EL (cell line): ENCODE data around the gene GUCD1.

ENCODE experiments used
- DNase-seq: peaks from one replicate; pipeline ENCODE4 v3.0.0-alpha.2; 2016

GUCD1 gene

DNA sequence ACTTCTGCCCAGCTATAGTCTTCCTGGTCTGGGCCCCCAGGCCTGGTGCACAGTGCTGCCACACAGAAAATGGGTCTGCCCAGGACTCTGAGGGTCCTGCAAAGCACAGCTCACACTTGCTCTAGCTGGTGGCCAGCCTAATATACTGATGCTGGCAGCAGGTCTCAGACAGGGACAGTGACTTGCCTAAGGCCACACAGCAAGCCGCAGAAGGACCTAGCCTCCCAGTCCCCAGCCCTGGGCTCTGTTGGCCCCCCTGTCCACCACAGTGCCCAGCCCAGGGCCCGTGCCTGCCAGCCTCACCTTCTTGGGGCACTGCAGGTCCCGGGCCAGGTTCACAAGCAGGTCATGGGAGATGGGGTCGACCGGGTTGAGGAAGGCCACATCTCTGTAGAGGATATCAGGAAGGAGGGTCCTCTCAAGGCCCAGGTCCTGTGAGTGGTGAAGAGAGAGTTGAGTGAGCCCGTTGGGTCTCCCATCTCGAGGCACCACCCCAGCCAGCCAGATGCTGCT lies 34.6 kb upstream of the GUCD1 start:
- DNase-seq: no peak

DNA sequence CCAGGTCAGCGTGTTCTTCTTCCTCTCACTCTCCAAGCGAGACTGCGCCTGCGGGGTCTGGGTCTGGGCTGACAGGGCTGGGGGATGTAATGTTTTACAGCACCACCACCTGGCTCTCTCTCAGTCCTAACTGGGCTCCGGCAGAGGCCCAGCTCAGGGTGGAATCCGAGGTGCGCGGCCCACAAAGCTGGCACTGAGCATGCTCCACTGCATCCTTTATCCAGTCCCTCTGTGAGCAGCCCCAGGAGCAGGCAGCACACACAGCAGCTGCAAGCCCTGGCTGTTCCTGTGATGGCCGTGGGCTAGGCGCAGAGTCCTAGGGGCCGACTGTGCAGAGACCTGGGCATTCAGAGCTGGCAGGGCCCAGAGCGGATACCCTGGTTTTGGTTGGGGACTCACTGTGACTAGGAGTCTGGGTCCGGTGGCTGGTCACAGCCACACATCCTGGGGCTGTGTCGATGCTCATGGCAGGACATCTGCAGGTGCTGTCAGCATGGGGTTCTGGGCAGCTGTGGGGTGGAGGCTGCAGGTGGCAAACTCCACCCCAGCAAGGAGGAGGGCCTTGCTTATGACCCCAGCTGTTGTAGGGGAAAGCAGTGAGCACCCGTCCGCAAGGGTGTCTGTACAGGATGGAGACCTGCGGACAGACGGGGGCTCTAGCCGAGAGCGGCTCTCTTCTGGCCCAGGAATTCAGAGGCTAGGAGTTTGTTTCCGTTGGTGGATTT lies 34.0 kb upstream of the GUCD1 start:
- DNase-seq: no peak

DNA sequence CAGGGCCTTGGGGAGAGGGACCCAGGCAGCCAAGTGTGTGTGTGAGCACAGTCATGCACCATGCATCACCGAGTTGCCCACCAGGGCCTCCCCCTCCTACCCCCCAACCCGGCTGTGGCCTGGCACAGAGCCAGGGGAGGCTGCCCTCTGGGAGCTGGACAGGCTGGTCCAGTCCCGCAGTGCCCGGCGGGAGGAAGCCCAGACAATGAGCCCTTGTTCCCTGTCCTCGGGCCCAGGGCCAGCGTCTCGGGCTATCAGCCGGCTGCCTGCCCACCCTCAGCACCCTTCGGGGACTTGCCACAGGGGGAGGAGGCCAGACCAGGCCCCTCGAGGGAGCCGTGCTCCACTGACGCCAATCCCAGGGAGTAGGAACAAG lies 33.4 kb upstream of the GUCD1 start:
- no peak for DNase-seq

DNA sequence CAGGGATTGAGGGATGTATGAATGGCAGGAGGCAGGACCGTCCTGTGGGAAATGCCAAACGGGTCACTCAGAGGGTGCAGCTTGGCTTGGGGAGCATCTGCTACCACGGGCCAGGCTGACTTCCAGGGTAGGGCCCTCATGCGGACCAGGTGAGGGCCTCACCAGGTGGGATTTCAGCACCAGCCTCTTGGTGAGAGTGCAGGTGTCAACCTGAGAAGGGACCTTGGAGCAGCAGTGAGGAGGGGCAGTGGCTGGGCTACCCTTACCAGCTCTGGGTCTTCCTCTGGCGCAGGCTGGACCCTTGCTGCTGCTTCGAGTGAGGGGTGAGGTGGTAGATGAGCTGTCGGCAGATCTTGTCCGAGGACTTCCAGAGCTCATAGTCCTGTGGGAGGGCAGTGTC lies 33.0 kb upstream of the GUCD1 start:
- DNase-seq: no peak

DNA sequence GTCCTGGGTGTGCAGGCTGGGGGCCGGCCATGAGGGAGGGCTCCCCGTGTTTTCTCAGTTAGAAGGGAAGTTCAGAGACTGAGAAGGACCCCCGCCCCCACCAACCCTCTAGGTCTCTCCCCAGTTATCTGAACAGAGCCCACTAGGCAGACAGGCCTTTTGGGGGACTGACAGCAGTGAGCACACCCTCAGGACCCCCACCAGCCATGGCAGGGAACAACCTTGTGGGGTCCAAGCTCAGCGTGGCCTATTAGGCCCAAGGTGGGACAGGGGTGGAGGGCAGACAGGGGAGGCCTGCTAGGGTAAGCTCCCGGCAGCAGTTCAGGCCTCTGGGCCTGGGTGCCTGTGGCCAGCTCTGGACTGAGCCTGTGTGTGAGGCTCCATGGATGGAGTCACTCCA lies 32.3 kb upstream of the GUCD1 start:
- DNase-seq: no peak

DNA sequence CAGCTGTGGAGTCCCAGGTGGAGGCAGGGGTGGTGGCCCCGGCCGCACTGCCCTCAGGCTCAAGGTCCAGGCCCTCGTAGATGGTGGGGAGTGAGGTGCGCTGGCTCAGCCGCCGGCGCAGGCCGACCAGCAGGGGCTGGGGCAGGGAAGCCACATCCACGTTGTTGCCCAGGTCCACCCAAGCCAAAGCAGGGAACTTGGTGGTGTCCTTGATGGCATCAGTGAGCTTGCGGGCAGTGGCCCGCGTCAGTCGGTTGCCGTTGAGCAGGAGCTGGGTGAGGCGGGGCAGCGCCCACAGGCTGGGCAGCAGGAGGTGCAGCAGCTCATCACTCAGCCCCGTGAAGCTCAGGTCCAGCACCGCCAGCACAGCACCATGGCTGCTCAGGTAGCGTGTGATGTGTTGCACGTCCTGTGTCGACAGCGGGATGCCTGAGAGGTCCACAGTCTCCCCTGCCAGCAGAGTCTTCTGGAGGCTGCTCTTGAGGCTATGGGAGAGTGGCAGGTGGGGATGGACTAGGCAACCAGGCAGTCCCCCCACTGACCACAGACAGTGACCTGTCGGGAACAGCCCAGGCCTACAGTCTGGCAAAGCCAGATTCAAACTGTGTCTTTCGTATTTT lies 31.1 kb upstream of the GUCD1 start:
- DNase-seq: no peak

DNA sequence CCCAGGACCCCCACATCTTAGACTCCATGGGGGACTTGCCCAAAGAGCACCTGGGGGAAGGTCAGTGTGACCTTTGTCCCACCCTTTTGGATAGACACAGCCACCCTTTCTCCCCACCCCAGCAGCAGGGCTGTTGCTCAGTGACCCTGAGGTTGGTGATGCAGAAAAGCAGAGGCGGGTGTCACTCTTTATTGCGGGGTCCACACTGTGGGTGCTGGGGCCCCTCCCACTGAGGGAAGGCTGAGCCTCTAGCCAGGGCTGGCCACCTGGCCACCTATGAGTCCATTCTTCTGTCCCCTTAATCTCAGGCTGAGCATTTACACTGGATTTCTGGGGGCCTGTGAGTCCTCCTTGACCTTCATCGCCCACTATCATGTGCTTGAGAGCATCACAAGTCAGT lies 30.5 kb upstream of the GUCD1 start:
- DNase-seq: no peak

DNA sequence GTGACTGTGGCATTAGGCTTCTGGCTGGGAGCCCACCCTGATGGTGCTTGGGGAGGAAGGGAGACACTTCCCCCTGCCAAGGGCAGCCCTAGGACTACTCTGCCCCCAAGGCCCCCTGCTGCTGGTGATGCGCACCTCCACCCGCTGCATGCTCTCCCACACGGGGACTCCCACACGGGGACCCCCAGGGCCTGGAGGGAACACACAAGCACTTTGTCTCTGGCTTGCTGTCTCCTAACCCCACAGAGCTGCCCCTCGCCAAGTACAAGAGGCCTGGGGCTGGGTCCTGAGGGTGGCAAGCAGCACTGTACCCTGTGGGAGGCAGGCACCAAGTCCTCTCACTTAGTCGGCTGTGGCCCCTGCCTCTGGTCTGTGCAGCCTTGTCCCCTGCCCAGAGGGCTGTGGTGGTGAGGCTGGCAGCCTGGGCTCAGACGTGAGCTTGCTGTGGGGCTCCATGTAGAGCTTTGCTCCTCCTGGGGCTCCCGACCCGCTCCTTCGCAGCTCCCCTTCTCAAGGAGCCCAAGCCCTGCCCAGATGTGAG lies 30.0 kb upstream of the GUCD1 start:
- no peak for DNase-seq

DNA sequence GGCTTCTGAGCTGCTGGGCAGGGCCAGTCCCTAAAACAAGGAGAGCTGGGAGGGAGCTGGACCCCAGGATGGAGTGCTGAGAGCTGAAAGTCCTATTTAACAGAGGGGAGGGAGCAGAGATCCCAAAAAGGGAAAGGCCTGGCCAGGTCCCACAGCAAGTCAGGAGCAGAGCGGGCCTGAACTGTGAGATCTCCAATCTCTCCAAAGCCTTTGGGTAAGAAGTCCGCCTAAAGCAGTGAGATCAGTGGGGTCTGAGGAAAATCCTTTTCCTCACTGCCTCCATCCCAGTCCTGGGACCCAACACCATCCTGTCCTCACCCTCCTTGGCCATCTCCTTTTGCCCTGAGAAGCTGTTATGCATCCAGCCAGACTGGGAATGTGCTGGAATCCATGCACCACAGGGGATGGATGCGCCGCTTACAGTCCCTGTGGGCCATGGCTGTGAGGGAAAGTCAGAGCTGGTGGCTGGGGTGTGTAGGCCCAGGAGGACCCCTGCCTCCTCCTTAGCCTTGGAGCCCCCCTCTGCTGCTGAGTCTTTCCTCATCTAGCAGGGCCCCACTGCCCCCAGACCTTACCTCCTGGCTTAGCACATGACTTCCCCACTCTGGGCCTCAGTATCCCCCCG lies 29.3 kb upstream of the GUCD1 start:
- no peak for DNase-seq

DNA sequence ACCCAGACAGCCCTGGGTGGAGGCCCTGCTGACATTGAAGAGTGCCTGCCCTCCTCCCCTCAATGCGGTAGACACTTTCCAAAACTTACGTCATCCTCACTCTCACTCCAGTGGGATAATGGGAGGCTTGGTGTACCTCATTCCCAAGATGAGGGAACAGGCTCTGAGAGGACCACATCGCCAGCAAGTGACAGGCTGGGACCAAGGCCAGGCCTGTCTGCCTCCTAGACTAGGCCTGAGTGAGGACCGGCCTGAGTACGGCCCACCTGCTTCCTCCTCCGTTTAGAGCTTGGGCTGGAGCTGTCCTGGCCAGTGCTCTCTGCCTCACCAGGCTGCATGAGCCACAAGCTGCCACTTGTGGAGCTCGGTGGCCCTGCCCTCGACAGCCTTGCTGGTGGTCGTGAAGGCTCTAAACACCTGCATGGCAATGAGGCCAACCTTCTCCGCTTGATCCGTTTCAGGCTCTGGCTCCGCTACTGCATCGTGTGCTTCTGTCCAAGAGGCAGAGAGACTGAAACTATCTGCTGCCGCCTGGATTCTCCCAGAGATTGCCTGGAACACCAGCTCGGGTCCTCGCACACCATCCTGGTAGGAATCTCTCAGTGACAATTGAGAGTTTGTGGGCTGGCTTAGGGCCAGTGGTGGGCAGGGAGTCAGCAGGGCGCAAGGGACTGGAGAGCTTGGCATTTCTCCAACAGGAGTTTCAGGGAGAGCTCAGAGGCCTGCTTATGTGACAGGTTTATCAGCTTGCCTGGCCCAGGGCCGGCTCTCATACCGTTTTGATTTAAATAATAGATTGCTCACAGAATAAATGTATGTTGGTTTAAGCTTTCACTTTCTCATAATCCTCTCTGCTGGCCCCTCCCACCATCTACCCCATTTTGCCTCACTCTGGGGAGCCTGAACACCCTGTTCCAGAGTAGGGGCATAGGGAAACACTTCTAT lies 28.6 kb upstream of the GUCD1 start:
- DNase-seq: peak; percentile 30

DNA sequence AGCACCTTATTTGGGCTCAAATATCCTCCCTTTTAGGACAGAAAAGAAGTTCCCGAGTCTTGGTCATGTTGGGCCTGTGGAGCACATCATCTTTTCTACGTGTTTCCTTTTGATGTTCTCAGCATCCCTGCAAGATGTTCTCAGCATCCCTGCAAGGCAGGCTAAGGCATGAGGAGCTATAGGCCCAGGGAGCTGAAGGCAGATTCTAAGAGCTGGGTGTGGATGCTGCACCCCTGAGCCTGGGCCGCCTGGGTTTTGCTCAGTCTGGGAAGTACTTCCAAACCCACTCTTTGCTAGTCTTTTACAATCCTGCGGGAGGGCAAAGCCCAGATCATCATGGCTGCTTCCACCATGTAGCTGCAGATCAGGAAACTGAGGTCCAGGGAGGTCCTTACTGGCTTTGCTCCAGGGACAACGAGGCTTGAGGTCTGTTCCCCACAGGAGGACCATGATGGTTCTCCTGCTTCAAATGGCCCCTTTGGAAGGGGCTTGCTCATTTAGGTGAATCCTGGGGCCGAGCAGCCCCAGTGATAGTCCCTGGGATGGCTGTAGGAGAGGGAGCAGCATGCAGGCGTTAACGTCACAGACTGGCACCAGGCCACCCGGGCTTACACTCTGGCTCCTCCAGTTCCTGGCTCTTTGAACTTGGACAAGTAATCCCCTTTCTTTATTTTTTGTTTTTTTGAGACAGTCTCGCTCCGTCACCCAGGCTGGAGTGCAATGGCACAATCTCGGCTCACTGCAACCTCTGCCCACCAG lies 27.3 kb upstream of the GUCD1 start:
- no peak for DNase-seq

DNA sequence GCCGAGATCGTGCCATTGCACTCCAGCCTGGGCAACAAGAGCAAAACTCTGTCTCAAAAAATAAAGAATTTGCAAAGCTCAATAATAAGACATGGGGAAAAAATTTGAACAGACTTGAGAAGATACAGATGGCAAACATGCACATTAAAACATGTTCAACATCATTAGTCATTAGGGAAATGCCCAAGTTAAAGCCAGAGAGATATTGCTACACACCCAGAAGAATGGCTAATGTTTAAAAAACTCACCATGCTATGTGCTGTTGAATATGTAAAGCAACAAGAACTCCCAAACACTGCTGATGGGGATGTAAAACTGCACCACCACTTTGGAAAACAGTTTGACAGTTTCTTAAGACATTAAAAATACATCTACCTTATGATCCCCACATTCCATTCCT lies 25.3 kb upstream of the GUCD1 start:
- peak; percentile 76 for DNase-seq

DNA sequence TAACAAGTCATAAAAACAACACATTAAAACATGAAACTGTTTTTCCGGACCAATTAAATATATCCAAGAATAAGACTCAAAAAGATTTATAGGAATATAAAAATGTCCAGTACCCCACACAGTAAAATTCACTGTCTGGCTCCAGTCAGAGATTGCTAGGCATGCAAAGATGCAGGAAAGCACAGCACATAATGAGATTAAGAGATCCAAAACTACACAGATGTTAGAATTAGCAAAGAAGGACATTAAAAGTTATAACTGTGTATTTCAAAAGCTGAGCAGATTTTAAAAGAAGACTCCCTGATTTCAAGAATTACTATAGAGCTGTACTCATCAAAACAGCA lies 24.3 kb upstream of the GUCD1 start:
- no peak for DNase-seq

DNA sequence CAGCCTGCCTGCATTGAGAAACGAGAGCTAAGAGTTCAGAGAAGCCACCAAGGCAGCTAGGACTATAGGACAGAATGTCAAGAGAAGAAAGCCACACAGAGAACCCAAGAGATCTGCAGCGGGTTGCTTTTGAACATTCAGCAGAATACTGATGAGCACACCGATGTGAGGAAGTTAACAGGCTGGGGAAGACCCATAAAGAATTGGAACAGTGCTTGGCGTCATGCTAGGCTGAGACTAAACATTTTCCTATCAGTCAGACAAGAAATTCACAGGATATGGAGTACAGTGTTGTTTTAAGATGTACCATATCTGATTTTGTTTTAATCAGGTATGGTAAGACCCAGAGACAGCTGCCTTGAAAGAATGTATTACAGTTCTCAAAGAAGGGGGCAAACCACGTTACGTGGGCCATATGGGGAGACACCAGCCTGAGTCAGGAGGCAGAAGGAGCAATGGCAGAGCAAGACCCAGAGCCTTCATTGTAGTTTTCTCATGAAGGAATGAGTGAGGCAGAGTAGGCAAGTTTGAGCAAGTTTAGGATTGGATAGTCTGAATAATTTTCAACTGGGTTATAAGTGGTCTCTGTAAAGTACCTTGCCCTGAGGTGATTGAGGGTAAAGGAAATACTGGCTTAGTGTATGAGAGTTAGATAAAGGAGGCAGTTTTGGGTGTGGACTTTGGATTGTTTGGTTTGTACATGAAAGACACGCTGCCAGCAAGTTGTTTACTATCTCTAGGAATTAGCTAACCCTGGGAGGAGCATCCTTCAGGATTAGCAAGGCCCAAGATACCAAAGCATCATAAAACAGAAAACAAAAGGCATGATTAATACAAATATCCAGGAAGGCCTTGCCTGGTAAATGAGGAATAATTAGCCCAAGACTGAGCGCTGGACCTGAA lies 23.7 kb upstream of the GUCD1 start:
- no peak for DNase-seq

DNA sequence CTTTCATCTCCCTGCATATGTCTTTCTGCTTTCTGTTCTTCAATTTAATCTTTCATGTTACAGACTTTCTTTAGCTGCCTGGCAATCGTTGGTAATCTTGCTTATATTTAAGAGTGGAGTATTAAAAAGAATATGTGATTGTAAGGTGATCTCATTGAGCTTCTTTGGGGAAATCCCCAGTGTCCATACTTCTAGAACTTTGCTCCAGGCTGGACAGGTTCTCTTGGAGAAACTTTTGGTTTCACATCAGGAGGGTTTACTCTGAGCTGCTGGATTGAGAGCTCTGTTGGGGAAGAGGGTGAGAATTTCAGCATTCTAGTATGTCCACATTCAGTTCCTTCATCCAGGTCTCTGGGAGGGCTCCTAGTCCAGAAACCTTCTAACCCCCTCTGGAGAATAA lies 21.8 kb upstream of the GUCD1 start:
- DNase-seq: no peak

DNA sequence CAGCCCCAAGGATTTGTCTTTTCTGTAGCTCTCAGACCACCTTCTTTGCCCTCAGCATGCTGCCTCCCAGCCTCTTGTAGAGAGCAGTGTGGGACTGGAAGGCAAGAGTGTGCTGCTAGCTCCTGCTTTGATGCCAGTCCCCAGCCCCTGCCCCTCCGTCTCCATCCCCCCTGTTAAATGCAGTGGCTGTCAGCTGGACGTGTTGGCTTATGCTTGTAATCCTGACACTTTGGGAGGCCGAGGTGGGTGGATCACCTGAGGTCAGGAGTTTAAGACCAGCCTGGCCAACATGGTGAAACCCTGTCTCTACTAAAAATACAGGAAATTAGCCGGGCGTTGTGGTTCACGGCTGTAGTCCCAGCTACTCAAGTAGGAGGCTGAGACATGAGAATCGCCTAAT lies 16.3 kb upstream of the GUCD1 start:
- no peak for DNase-seq

DNA sequence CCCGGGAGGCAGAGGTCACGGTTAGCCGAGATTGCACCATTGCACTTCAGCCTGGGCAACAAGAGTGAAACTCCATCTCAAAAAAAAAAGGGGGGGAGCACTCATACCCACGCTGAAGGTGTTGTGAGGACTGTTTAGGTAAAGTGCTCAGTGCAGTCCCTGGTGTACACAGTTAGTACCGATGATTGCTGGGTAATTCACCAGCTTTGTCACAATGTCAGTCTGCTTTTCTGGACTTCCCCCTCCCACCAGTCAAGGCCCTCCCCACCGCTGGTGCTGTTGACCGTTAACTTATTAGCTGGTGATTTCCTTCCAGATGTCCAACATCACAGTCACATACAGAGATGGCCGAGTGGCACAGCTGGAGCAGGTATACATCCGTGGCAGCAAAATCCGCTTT lies 12.7 kb upstream of the GUCD1 start:
- DNase-seq: no peak

DNA sequence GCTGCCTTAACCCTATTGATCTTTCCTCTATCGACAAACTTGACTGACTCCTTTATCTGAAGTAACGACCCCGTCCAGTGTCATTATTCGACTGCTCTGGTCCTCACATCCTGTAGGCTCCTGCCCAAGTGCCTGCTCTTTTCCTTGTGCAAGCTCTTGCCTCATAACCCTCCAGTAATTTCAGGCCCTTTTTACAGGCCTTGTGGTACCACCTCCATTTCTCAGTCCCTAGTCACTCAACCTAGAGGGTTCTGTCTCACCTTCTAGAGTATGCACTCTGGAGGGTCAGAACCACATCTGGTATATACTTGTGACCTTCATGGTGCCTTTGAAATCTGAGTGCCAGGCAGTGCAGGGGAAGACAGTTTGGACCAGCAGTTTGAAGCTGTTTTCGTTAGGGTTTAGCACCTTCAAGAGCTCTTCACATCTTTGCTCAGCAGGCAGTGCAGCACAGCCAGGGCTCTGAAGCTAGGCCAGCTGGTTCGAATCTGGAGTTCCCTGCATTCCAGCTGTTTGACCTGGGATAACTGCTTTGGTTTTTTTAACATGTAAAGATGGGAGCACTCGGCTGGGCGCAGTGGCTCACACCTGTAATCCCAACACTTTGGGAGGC lies 12.1 kb upstream of the GUCD1 start:
- DNase-seq: no peak

DNA sequence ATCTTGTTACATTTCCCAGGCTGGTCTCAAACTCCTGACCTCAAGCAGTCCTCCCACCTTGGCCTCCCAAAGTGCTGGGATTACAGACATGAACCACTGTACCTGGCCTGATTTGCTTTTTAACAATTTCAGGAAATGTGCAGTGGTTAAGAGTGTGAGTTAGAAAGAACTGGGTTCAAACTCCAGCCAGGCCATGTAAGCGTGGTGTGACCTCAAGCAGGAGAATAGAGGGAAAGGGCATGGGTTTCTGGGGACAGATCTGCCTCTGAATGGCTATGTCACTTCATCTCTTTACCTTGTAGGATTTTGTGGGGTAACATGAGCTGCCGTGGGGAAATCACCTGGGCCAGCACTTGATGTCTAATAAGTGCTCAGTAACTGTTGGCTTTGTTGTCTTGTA lies 10.1 kb upstream of the GUCD1 start:
- no peak for DNase-seq

DNA sequence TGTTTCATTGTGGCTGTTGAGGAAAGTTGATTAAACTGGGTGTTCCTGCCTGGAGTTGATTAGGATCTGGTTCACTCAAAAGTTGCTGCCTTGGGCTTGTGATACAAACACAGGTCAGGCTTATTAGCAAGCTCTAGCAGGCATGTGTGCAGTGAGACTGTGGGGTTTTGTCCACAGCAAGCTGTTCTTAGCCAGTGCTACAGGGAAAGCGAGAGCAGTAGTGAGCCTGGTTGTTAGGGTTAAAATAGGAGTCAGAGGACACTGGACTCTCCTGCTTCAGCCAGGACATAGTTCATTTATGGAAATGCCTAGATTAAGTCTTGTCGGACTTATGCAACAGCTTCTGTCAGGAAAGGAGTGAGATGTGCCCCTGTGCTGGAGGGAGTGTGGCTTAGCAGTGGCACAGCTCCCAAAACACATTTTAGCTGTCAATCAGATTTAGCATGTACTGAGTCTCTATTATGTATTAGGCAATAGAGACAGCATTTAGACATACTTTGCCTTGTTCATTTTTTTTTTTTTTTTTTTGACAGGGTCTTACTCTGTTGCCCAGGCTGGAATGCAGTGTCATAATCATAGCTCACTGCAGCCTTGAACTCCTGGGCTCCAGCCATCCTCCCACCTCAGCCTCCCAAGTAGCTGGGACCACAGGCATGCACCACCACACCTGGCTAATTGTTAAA lies 9.6 kb upstream of the GUCD1 start:
- no peak for DNase-seq
